B cell (primary cell): Measurements from ENCODE around the gene AK3. TPM values are rescaled to one million over a fixed set of nuclear protein-coding genes. Genes with fewer than 3 reads are reported as not detected.

Source experiments
- ATAC-seq: fragments of 200-7000 bp; cut with Tn5 transposase; one replicate; pipeline ENCODE4 v1.10.0; 2021; ENCODE audit warnings: low read depth, mild to moderate bottlenecking, moderate number of reproducible peaks, moderate library complexity
- CTCF ChIA-PET: fragments of 350-600 bp; sonication (Branson Sonifier 250); formaldehyde crosslinking; loops from one replicate; lab custom pipeline; 2021; ENCODE audit warnings: antibody characterized with exemption, inconsistent platforms; lab: Charles Lee
- POLR2A ChIA-PET: fragments of 350-600 bp; sonication (Branson Sonifier 250); formaldehyde crosslinking; loops from one replicate; lab custom pipeline; 2021; ENCODE audit warnings: antibody characterized with exemption; lab: Charles Lee
- DNase-seq: peaks from one replicate; pipeline ENCODE4 v3.0.0; 2013
- H2AFZ ChIP-seq: 2 replicates; pipeline ENCODE4 v1.6.1; 2012; ENCODE audit warnings: mild to moderate bottlenecking, low read depth, low read length; ENCODE audit not compliant: insufficient read depth, poor library complexity, severe bottlenecking
- H3K27ac ChIP-seq, 2 donors: 1 replicate in 1 of 2; 2 replicates in 1 of 2; pipeline ENCODE4 v1.5.1; 2012 to 2013; ENCODE audit warnings: low read length in 2 of 2, mild to moderate bottlenecking in 2 of 2, moderate library complexity in 1 of 2
- H3K27me3 ChIP-seq, 4 experiments: fragments of 200-600 bp in 1 of 4; sonication (generic) in 1 of 4; replicated peaks in 1 of 4; 1 replicate in 2 of 4; 2 replicates in 2 of 4; pipeline versions ENCODE4 v1.6.1 to v1.7.0; 2013 to 2016; ENCODE audit warnings: low read length in 3 of 4, mild to moderate bottlenecking in 2 of 4, mixed read lengths in 1 of 4, moderate library complexity in 1 of 4; ENCODE audit not compliant: insufficient read depth in 4 of 4, control insufficient read depth in 3 of 4; ENCODE audit errors: control extremely low read depth in 1 of 4
- H3K36me3 ChIP-seq, 2 experiments: replicated peaks in 1 of 2; 1 replicate in 1 of 2; 2 replicates in 1 of 2; pipeline versions ENCODE4 v1.6.1 to v1.7.1; 2013; ENCODE audit warnings: low read length in 1 of 2; ENCODE audit not compliant: insufficient read depth in 2 of 2, control insufficient read depth in 1 of 2; ENCODE audit errors: control extremely low read depth in 1 of 2, extremely low read depth in 1 of 2
- H3K4me1 ChIP-seq, 2 donors: fragments of 200-600 bp in 1 of 2; sonication (generic) in 1 of 2; 1 replicate in 1 of 2; 2 replicates in 1 of 2; pipeline versions ENCODE4 v1.5.1 to v1.6.1; 2013 to 2017; ENCODE audit warnings: low read length in 2 of 2; ENCODE audit not compliant: control insufficient read depth in 2 of 2, insufficient read depth in 2 of 2
- H3K4me2 ChIP-seq: replicated peaks from 2 replicates; pipeline ENCODE3; 2012; ENCODE audit warnings: mild to moderate bottlenecking, low read depth, low read length; ENCODE audit not compliant: poor library complexity, severe bottlenecking
- H3K4me3 ChIP-seq, 5 experiments: fragments of 200-600 bp in 1 of 5; sonication (generic) in 1 of 5; 1 replicate in 3 of 5; 2 replicates in 2 of 5; pipeline versions ENCODE4 v1.5.1 to v1.7.0; 2011 to 2016; ENCODE audit warnings: low read length in 4 of 5, mild to moderate bottlenecking in 4 of 5, low read depth in 2 of 5, control low read depth in 1 of 5, moderate library complexity in 1 of 5; ENCODE audit not compliant: insufficient read depth in 1 of 5; ENCODE audit errors: control extremely low read depth in 1 of 5, extremely low read depth in 1 of 5
- H3K79me2 ChIP-seq: fragments of 200-600 bp; sonication (generic); one replicate; pipeline ENCODE4 v1.6.0; 2016; ENCODE audit warnings: low read length; ENCODE audit not compliant: control insufficient read depth, insufficient read depth
- H3K9ac ChIP-seq: fragments of 200-600 bp; sonication (generic); 2 replicates; pipeline ENCODE4 v1.6.1; 2017; ENCODE audit warnings: mild to moderate bottlenecking, low read length, moderate library complexity
- H3K9me3 ChIP-seq, 3 donors: one replicate each; pipeline versions ENCODE4 v1.6.1 to v1.7.1; 2013; ENCODE audit warnings: low read length in 2 of 3; ENCODE audit not compliant: control insufficient read depth in 2 of 3, insufficient read depth in 1 of 3; ENCODE audit errors: control extremely low read depth in 1 of 3
- H4K20me1 ChIP-seq: 2 replicates; pipeline ENCODE4 v1.6.0; 2012; ENCODE audit warnings: mild to moderate bottlenecking, low read length; ENCODE audit not compliant: insufficient read depth, control insufficient read depth, poor library complexity, severe bottlenecking
- H3K27ac Mint-ChIP-seq: one replicate; pipeline ENCODE4 v1.8.0; 2021; ENCODE audit warnings: mixed read lengths
- H3K27me3 Mint-ChIP-seq: one replicate; pipeline ENCODE4 v1.8.0; 2021; ENCODE audit warnings: mixed read lengths
- H3K4me1 Mint-ChIP-seq: one replicate; pipeline ENCODE4 v1.8.0; 2021; ENCODE audit warnings: mixed read lengths
- H3K4me3 Mint-ChIP-seq: one replicate; pipeline ENCODE4 v1.8.0; 2021; ENCODE audit warnings: mixed read lengths
- H3K9me3 Mint-ChIP-seq: one replicate; pipeline ENCODE4 v1.8.0; 2022; ENCODE audit warnings: mixed read lengths; ENCODE audit not compliant: insufficient read depth
- CTCF ChIP-seq: fragments of 200-600 bp; IDR thresholded peaks from one replicate; pipeline ENCODE4 v1.8.0; 2022; ENCODE audit warnings: antibody characterized with exemption, mild to moderate bottlenecking
- EZH2 ChIP-seq: IDR thresholded peaks from 2 replicates; pipeline ENCODE4 v1.6.1; 2012; ENCODE audit warnings: borderline replicate concordance, low read depth, mild to moderate bottlenecking, moderate library complexity, low read length; ENCODE audit not compliant: insufficient read depth, poor library complexity, severe bottlenecking
- WGBS: methylation state at CpG from one replicate; pipeline ENCODE4 v1.1.5; 2013; ENCODE audit warnings: missing lambda C conversion rate; ENCODE audit not compliant: insufficient coverage; 5-methylcytosine and 5-hydroxymethylcytosine counted together
- intact Hi-C: fragments of 100-400 bp; cut with micrococcal nuclease; formaldehyde crosslinking; loops from one replicate; pipeline ENCODE4 v1.10.0; 2022
- polyA plus RNA-seq: library from polyadenylated mRNA; depleted of rRNA; stranded (reverse); fragments of >200 nt; gene quantifications from 2 replicates; pipeline ENCODE4 v1.2.3, GENCODE V29; 2012
- total RNA-seq, 2 donors: library from RNA; stranded (reverse); fragments of 120-200 nt in 1 of 2; gene quantifications; 1 replicate in 1 of 2; 2 replicates in 1 of 2; pipeline versions ENCODE4 v1.2.3 to v1.2.4, GENCODE V29; 2013 to 2022

The AK3 gene
- total and polyA plus RNA-seq, 2 donors (not counting 1 experiment from before 2014, with no cell fraction given), result 9.9 to 22.9 TPM

- ChIA-PET CTCF (no interaction called here), POLR2A (no interaction called here)
- Histone ChIP-seq H3K4me1 (peaks cover 31 to 34% of the 10 kb centered on the region in 2 donors), H3K4me3 (no peak overlapping the region), H3K9ac (no peak overlapping the region), H3K36me3 (no peaks in the 10 kb centered on the region), H3K27me3 (peaks cover 0 to 16% (median 12%) of the 10 kb centered on the region in 4 experiments), H3K9me3 (peaks cover 0 to 2% (median 0%) of the 10 kb centered on the region in 3 donors), H3K27ac (no peak overlapping the region), H2AFZ (no peak overlapping the region), H3K4me2 (no peak overlapping the region), H3K79me2 (no peaks in the 10 kb centered on the region), H4K20me1 (no peaks in the 10 kb centered on the region)
- no peak for DNase-seq
- peaks cover 32% of the 10 kb centered on the region for H3K4me1 Mint-ChIP-seq
- no peaks in the 10 kb centered on the region for H3K9me3 Mint-ChIP-seq
- no peak for ATAC-seq
- TF ChIP-seq EZH2 (no peak), CTCF (no peak)
- 100% methylated on average over 1 of the region's 2 CpGs for WGBS
- no peak overlapping the region for H3K4me3 Mint-ChIP-seq
- H3K27me3 Mint-ChIP-seq, result peaks cover 16% of the 10 kb centered on the region
- no peak overlapping the region for H3K27ac Mint-ChIP-seq
- intact Hi-C loops, result no loop called here
Observed at GRCh38 chr9:4668604-4669003, 72.4 kb downstream of the AK3 start.

- H3K27me3 ChIP-seq, result peaks cover 0 to 16% (median 12%) of the 10 kb centered on the region in 4 experiments
- H3K9me3 Mint-ChIP-seq, result no peaks in the 10 kb centered on the region
- POLR2A ChIA-PET, result no interaction called here
- TF ChIP-seq EZH2, result no peak
- TF ChIP-seq CTCF, result no peak
- H3K4me1 ChIP-seq, result peaks cover 40 to 43% of the 10 kb centered on the region in 2 donors
- intact Hi-C loops, result no loop called here
- H3K79me2 ChIP-seq, result no peaks in the 10 kb centered on the region
- no peaks in the 10 kb centered on the region for H4K20me1 ChIP-seq
- no peak overlapping the region for H3K27ac ChIP-seq
- no peak overlapping the region for H3K27ac Mint-ChIP-seq
- no peak overlapping the region for H3K4me3 ChIP-seq
- H3K4me2 ChIP-seq, result no peak overlapping the region
- peaks cover 0 to 2% (median 0%) of the 10 kb centered on the region in 3 donors for H3K9me3 ChIP-seq
- H3K4me3 Mint-ChIP-seq, result no peak overlapping the region
- H2AFZ ChIP-seq, result no peak overlapping the region
- H3K36me3 ChIP-seq, result no peaks in the 10 kb centered on the region
- peaks cover 16% of the 10 kb centered on the region for H3K27me3 Mint-ChIP-seq
- H3K4me1 Mint-ChIP-seq, result peaks cover 41% of the 10 kb centered on the region
- no peak overlapping the region for H3K9ac ChIP-seq
- ATAC-seq (no peak), DNase-seq (no peak)
- WGBS, result no CpG with 5 or more reads among the region's 1 CpG
- CTCF ChIA-PET, result no interaction called here
Observed at GRCh38 chr9:4667681-4668080, 73.3 kb downstream of the AK3 start.
